Smooth muscle cell (in vitro differentiated cells): Measurements from ENCODE around the gene LRRIQ3. TPM values are rescaled to one million over a fixed set of nuclear protein-coding genes. Genes with fewer than 3 reads are reported as not detected.

Experiments
- DNase-seq: peaks from one replicate; lab custom pipeline; 2025; ENCODE audit not compliant: unreplicated experiment; lab: John Stamatoyannopoulos, UW
- H2AFZ ChIP-seq: fragments of 200-600 bp; sonication (generic); 2 replicates; pipeline ENCODE4 v1.6.0; 2016; ENCODE audit warnings: antibody characterized with exemption, low read depth, mild to moderate bottlenecking
- H3F3A ChIP-seq: fragments of 200-600 bp; sonication (generic); 2 replicates; pipeline ENCODE4 v1.6.0; 2017; ENCODE audit warnings: antibody characterized with exemption, low read depth
- H3K27ac ChIP-seq: fragments of 200-600 bp; sonication (generic); 2 replicates; pipeline ENCODE4 v1.5.1; 2016; ENCODE audit warnings: low read depth, mild to moderate bottlenecking
- H3K27me3 ChIP-seq: fragments of 200-600 bp; sonication (generic); 2 replicates; pipeline ENCODE4 v1.6.1; 2016; ENCODE audit warnings: low read depth, mild to moderate bottlenecking
- H3K36me3 ChIP-seq: fragments of 200-600 bp; sonication (generic); 2 replicates; pipeline ENCODE4 v1.5.1; 2016; ENCODE audit warnings: low read depth
- H3K4me1 ChIP-seq: fragments of 200-600 bp; sonication (generic); 2 replicates; pipeline ENCODE4 v1.5.1; 2016; ENCODE audit warnings: low read depth
- H3K4me2 ChIP-seq: fragments of 200-600 bp; sonication (generic); 2 replicates; pipeline ENCODE4 v1.6.0; 2016; ENCODE audit warnings: mild to moderate bottlenecking
- H3K4me3 ChIP-seq: fragments of 200-600 bp; sonication (generic); 2 replicates; pipeline ENCODE4 v1.5.1; 2016; ENCODE audit warnings: mild to moderate bottlenecking
- H3K79me2 ChIP-seq: fragments of 200-600 bp; sonication (generic); 2 replicates; pipeline ENCODE4 v1.6.0; 2016; ENCODE audit warnings: low read depth, mild to moderate bottlenecking
- H3K9ac ChIP-seq: fragments of 200-600 bp; sonication (generic); 2 replicates; pipeline ENCODE4 v1.6.0; 2016; ENCODE audit warnings: low read depth
- H3K9me3 ChIP-seq: fragments of 200-600 bp; sonication (generic); replicated peaks from 2 replicates; pipeline ENCODE4 v1.5.1; 2016; ENCODE audit warnings: low read depth
- H4K20me1 ChIP-seq: fragments of 200-600 bp; sonication (generic); 2 replicates; pipeline ENCODE4 v1.6.0; 2016; ENCODE audit warnings: low read depth
- CTCF ChIP-seq: fragments of 200-600 bp; sonication (generic); IDR thresholded peaks from 2 replicates; pipeline ENCODE4 v1.5.1; 2017; ENCODE audit warnings: borderline replicate concordance, mild to moderate bottlenecking, antibody characterized with exemption; ENCODE audit not compliant: insufficient read depth, poor library complexity, severe bottlenecking
- WGBS: methylation state at CpG from one replicate; pipeline ENCODE4 v1.1.7; 2016; ENCODE audit warnings: low lambda C conversion rate; 5-methylcytosine and 5-hydroxymethylcytosine counted together
- polyA plus RNA-seq: library from polyadenylated mRNA; unstranded; fragments of >200 nt; fragmentation: Nextera tagmentation; extraction: Ambion mirVana; gene quantifications from 2 replicates; pipeline ENCODE4 v1.2.1, GENCODE V29; 2016
- total RNA-seq: library from RNA; depleted of rRNA; stranded (reverse); fragments of >200 nt; gene quantifications from 2 replicates; pipeline ENCODE4 v1.2.3, GENCODE V29; 2014

The LRRIQ3 gene
- total and polyA plus RNA-seq, 2 experiments from 2014 or later, result 0.31 TPM; not detected in 1

GRCh38 chr1:74199504-74199903 lies 1.5 kb upstream of the LRRIQ3 start:
- H4K20me1 ChIP-seq, result no peaks in the 10 kb centered on the region
- no peaks in the 10 kb centered on the region for H3K36me3 ChIP-seq
- no peak for TF ChIP-seq CTCF
- H3K9ac ChIP-seq, result no peak overlapping the region
- H3K4me1 ChIP-seq, result no peaks in the 10 kb centered on the region
- no peaks in the 10 kb centered on the region for H3K27me3 ChIP-seq
- no peaks in the 10 kb centered on the region for H3K9me3 ChIP-seq
- no peak for DNase-seq
- H2AFZ ChIP-seq, result no peak overlapping the region
- H3K4me2 ChIP-seq, result no peak overlapping the region
- WGBS, result 93% methylated on average over 5 of the region's 5 CpGs
- H3F3A ChIP-seq, result no peaks in the 10 kb centered on the region
- H3K4me3 ChIP-seq, result no peak overlapping the region
- H3K27ac ChIP-seq, result no peak overlapping the region
- H3K79me2 ChIP-seq, result no peaks in the 10 kb centered on the region

GRCh38 chr1:74197255-74197654 lies 721 bp downstream of the LRRIQ3 start:
- peak overlapping the region; percentile 77 for H3K4me3 ChIP-seq

GRCh38 chr1:74195339-74195738 lies 2.6 kb downstream of the LRRIQ3 start:
- H3K9me3 ChIP-seq, result no peaks in the 10 kb centered on the region
- H4K20me1 ChIP-seq, result no peaks in the 10 kb centered on the region
- H3K4me3 ChIP-seq, result no peak overlapping the region
- H3K4me1 ChIP-seq, result no peaks in the 10 kb centered on the region
- no peak for DNase-seq
- H3K36me3 ChIP-seq, result no peaks in the 10 kb centered on the region
- TF ChIP-seq CTCF, result no peak
- no peaks in the 10 kb centered on the region for H3K27me3 ChIP-seq
- no peaks in the 10 kb centered on the region for H3K79me2 ChIP-seq
- H3K27ac ChIP-seq, result no peak overlapping the region
- H3K9ac ChIP-seq, result no peak overlapping the region
- no peaks in the 10 kb centered on the region for H3F3A ChIP-seq
- peak overlapping the region; percentile 40 for H2AFZ ChIP-seq
- H3K4me2 ChIP-seq, result no peak overlapping the region

More at GRCh38 chr1:74197255-74197654, 721 bp downstream of the LRRIQ3 start:
- no peak for TF ChIP-seq CTCF
- Histone ChIP-seq H3F3A (no peaks in the 10 kb centered on the region), H3K9me3 (no peaks in the 10 kb centered on the region), H3K36me3 (no peaks in the 10 kb centered on the region), H2AFZ (peak overlapping the region; percentile 98), H3K4me2 (peak overlapping the region; percentile 89), H3K27ac (peak overlapping the region; percentile 64), H3K27me3 (no peaks in the 10 kb centered on the region), H3K79me2 (no peaks in the 10 kb centered on the region), H4K20me1 (no peaks in the 10 kb centered on the region), H3K4me1 (no peaks in the 10 kb centered on the region), H3K9ac (peak overlapping the region; percentile 68)
- DNase-seq, result no peak
- 96% methylated on average over 5 of the region's 5 CpGs for WGBS

GRCh38 chr1:74193908-74194307 lies 4.1 kb downstream of the LRRIQ3 start:
- Histone ChIP-seq H3K4me2 (no peak overlapping the region), H3K79me2 (no peaks in the 10 kb centered on the region), H3K27ac (no peak overlapping the region), H3F3A (no peaks in the 10 kb centered on the region), H3K9ac (no peak overlapping the region), H3K36me3 (no peaks in the 10 kb centered on the region), H3K4me3 (no peak overlapping the region), H3K27me3 (no peaks in the 10 kb centered on the region), H3K4me1 (no peaks in the 10 kb centered on the region), H2AFZ (no peak overlapping the region), H3K9me3 (no peaks in the 10 kb centered on the region), H4K20me1 (no peaks in the 10 kb centered on the region)
- DNase-seq, result no peak
- WGBS, result 9% methylated on average over 2 of the region's 2 CpGs
- TF ChIP-seq CTCF, result no peak
